Measurements from ENCODE around the gene GP9. TPM values are rescaled to one million over a fixed set of nuclear protein-coding genes. Genes with fewer than 3 reads are reported as not detected.

Gene GP9
- total RNA-seq: not detected in 2 replicates

GRCh38 chr3:129060276-129061022, at the start of gene GP9:
GP9 (plus strand) TSS chr3:129060779; CDS start chr3:129061740, 961 bp downstream.
- DNase-seq (ENCODE audit: extremely low read depth, low read depth, low spot score): no peak

GRCh38 chr3:129013491-129013891, 47.1 kb upstream of the GP9 start:
- no peak for DNase-seq (ENCODE audit: extremely low read depth, low read depth, low spot score)

GRCh38 chr3:129014148-129014547, 46.4 kb upstream of the GP9 start:
- DNase-seq (ENCODE audit: extremely low read depth, low read depth, low spot score): no peak

- DNase-seq (ENCODE audit: extremely low read depth, low read depth, low spot score): no peak
Observed at GRCh38 chr3:129014793-129015345, 45.7 kb upstream of the GP9 start.

- peak; percentile 84 for DNase-seq (ENCODE audit: extremely low read depth, low read depth, low spot score)
Observed at GRCh38 chr3:129015388-129016105, 45.0 kb upstream of the GP9 start.

GRCh38 chr3:129016356-129016719, 44.2 kb upstream of the GP9 start:
- DNase-seq (ENCODE audit: extremely low read depth, low read depth, low spot score): no peak

- DNase-seq (ENCODE audit: extremely low read depth, low read depth, low spot score): no peak
Observed at GRCh38 chr3:129016720-129017483, 43.7 kb upstream of the GP9 start.

GRCh38 chr3:129017484-129017899, 43.1 kb upstream of the GP9 start:
- no peak for DNase-seq (ENCODE audit: extremely low read depth, low read depth, low spot score)

- no peak for DNase-seq (ENCODE audit: extremely low read depth, low read depth, low spot score)
Observed at GRCh38 chr3:129018271-129018670, 42.3 kb upstream of the GP9 start.

GRCh38 chr3:129018751-129019150, 41.8 kb upstream of the GP9 start:
- no peak for DNase-seq (ENCODE audit: extremely low read depth, low read depth, low spot score)

GRCh38 chr3:129019266-129019665, 41.3 kb upstream of the GP9 start:
- no peak for DNase-seq (ENCODE audit: extremely low read depth, low read depth, low spot score)

GRCh38 chr3:129020691-129021090, 39.9 kb upstream of the GP9 start:
- DNase-seq (ENCODE audit: extremely low read depth, low read depth, low spot score): no peak

- no peak for DNase-seq (ENCODE audit: extremely low read depth, low read depth, low spot score)
Observed at GRCh38 chr3:129021140-129021551, 39.4 kb upstream of the GP9 start.

- DNase-seq (ENCODE audit: extremely low read depth, low read depth, low spot score): no peak
Observed at GRCh38 chr3:129022114-129023007, 38.2 kb upstream of the GP9 start.

GRCh38 chr3:129023008-129023358, 37.6 kb upstream of the GP9 start:
- DNase-seq (ENCODE audit: extremely low read depth, low read depth, low spot score): no peak

GRCh38 chr3:129023909-129024308, 36.7 kb upstream of the GP9 start:
- DNase-seq (ENCODE audit: extremely low read depth, low read depth, low spot score): no peak

- no peak for DNase-seq (ENCODE audit: extremely low read depth, low read depth, low spot score)
Observed at GRCh38 chr3:129025108-129025507, 35.5 kb upstream of the GP9 start.

- no peak for DNase-seq (ENCODE audit: extremely low read depth, low read depth, low spot score)
Observed at GRCh38 chr3:129025691-129026435, 34.7 kb upstream of the GP9 start.

- DNase-seq (ENCODE audit: extremely low read depth, low read depth, low spot score): no peak
Observed at GRCh38 chr3:129026728-129027543, 33.6 kb upstream of the GP9 start.

Data from glomerular endothelial cell (primary cell).